Measurements from ENCODE around the gene BAIAP2L2. TPM values are rescaled to one million over a fixed set of nuclear protein-coding genes. Genes with fewer than 3 reads are reported as not detected.

The BAIAP2L2 gene
- total RNA-seq, result 3.1 and 3.4 TPM in 2 replicates

GRCh38 chr22:38110008-38110862 lies at the start of gene BAIAP2L2:
TSS of gene BAIAP2L2 (minus strand) at chr22:38110684. CDS start at chr22:38110525, 159 bp downstream.

GRCh38 chr22:38083931-38084631 lies 26.4 kb downstream of the BAIAP2L2 start, which contains the start of gene SLC16A8:
TSS of gene SLC16A8 (minus strand) at chr22:38084184. CDS start at chr22:38082873, 1,311 bp downstream.

GRCh38 chr22:38056969-38057891 lies 53.3 kb downstream of the BAIAP2L2 start, which contains the start of gene PICK1:
TSS of gene PICK1 (plus strand) at chr22:38057404. CDS start at chr22:38057810, 406 bp downstream.

Other genes starting within 250 kb of the BAIAP2L2 start
- gene MICALL1, start 204.4 kb downstream of the BAIAP2L2 start, total RNA-seq, result 24.8 and 26.9 TPM in 2 replicates
- gene C22orf23, start 157.1 kb downstream of the BAIAP2L2 start, total RNA-seq, result 0.12 and 0.49 TPM in 2 replicates
- gene POLR2F, start 157.0 kb downstream of the BAIAP2L2 start, total RNA-seq, result 65.2 and 110 TPM in 2 replicates
- not detected in 2 replicates for gene SOX10, start 126.1 kb downstream of the BAIAP2L2 start, total RNA-seq
- gene PICK1, start 53.3 kb downstream of the BAIAP2L2 start, total RNA-seq, result 6.1 and 12.9 TPM in 2 replicates
- gene SLC16A8, start 26.5 kb downstream of the BAIAP2L2 start, total RNA-seq, result 0.34 and 0.62 TPM in 2 replicates
- gene PLA2G6, start 71.1 kb upstream of the BAIAP2L2 start, total RNA-seq, result 12.3 and 18.7 TPM in 2 replicates
- gene MAFF, start 91.3 kb upstream of the BAIAP2L2 start, total RNA-seq, result 10.5 and 14.5 TPM in 2 replicates
- 41.1 and 57.6 TPM in 2 replicates for gene TMEM184B, start 162.3 kb upstream of the BAIAP2L2 start, total RNA-seq
- gene CSNK1E, start 206.7 kb upstream of the BAIAP2L2 start, total RNA-seq, result 38.1 and 47.5 TPM in 2 replicates